Mammary epithelial cell (primary cell): ENCODE measurements around the gene NCKAP5.

Source experiments
- EZH2 ChIP-seq: IDR thresholded peaks from 2 replicates; pipeline ENCODE4 v1.6.1; 2012; ENCODE audit warnings: low read length, inconsistent platforms, borderline replicate concordance
- TF ChIP-seq, protein P1 (sequence below), 2 donors: IDR thresholded peaks in 1 of 2; conservative IDR thresholded peaks in 1 of 2; 2 replicates each; pipeline ENCODE4 v1.5.1; 2011 to 2012; ENCODE audit warnings: inconsistent platforms in 2 of 2, low read length in 2 of 2, mild to moderate bottlenecking in 2 of 2, control low read depth in 1 of 2, low read depth in 1 of 2; ENCODE audit not compliant: insufficient read depth in 1 of 2; ENCODE audit errors: extremely low read depth in 1 of 2

DNA sequence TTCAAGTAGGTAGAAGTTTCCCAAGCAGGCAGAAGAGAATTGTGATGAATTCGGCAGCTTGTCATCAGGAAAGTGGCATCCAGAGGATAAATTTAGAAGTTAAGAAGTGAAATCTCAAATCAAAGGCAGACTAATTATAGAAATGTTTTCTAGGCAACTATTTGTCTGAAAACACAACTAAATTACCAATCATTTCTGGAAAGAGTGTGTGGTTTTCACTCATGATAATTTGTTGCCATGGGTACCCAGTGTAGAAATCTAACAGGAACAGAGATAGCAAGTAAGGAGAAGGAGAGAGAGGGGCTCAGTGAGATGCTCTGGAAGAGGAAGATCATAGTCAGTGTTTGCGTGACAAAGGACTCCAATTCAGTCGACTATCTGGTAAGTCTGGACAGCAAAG lies 208.1 kb downstream of the NCKAP5 start:
- TF ChIP-seq, protein P1, sequence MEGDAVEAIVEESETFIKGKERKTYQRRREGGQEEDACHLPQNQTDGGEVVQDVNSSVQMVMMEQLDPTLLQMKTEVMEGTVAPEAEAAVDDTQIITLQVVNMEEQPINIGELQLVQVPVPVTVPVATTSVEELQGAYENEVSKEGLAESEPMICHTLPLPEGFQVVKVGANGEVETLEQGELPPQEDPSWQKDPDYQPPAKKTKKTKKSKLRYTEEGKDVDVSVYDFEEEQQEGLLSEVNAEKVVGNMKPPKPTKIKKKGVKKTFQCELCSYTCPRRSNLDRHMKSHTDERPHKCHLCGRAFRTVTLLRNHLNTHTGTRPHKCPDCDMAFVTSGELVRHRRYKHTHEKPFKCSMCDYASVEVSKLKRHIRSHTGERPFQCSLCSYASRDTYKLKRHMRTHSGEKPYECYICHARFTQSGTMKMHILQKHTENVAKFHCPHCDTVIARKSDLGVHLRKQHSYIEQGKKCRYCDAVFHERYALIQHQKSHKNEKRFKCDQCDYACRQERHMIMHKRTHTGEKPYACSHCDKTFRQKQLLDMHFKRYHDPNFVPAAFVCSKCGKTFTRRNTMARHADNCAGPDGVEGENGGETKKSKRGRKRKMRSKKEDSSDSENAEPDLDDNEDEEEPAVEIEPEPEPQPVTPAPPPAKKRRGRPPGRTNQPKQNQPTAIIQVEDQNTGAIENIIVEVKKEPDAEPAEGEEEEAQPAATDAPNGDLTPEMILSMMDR (conservative IDR thresholded peaks at IDR 0.05 in 1 of 2, IDR thresholded peaks at IDR 0.05 in 1 of 2; ENCODE audit: extremely low read depth in 1 of 2, insufficient read depth in 1 of 2, low read depth in 1 of 2, low read length in 2 of 2) = no peak
- no peak for TF ChIP-seq EZH2
